PC-9 (cell line): ENCODE results near the gene DCAF8L1.

Source experiments
- EZH2 ChIP-seq: fragments of 200-600 bp; sonication (generic); IDR thresholded peaks from 2 replicates; pipeline ENCODE4 v1.8.0; 2017; ENCODE audit warnings: antibody characterized with exemption, low read depth
- TF ChIP-seq, protein P1 (sequence below): fragments of 200-600 bp; sonication (generic); conservative IDR thresholded peaks from 2 replicates; pipeline ENCODE4 v1.6.1; 2017; ENCODE audit warnings: mixed run types, antibody characterized with exemption, mild to moderate bottlenecking, moderate library complexity

DNA sequence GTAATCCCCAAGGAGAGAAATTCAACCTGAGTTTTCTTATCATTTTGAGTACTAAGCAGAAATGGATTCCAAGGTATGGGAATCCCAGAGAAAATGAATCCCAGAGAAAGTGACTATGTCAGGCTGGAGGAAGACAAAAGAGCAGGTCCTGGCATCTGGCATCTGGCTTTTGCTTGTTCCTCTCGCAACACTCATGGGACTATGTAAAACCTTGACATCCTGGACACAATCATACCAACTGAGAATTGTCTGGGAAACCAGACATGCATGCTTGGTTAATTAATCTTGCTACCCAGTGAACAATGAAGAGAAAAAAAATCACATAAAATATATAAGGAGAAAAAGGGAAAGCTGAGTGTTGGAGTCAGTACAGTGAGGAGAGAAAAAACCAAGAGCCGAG is 12.9 kb downstream of the DCAF8L1 start:
- TF ChIP-seq, protein P1, sequence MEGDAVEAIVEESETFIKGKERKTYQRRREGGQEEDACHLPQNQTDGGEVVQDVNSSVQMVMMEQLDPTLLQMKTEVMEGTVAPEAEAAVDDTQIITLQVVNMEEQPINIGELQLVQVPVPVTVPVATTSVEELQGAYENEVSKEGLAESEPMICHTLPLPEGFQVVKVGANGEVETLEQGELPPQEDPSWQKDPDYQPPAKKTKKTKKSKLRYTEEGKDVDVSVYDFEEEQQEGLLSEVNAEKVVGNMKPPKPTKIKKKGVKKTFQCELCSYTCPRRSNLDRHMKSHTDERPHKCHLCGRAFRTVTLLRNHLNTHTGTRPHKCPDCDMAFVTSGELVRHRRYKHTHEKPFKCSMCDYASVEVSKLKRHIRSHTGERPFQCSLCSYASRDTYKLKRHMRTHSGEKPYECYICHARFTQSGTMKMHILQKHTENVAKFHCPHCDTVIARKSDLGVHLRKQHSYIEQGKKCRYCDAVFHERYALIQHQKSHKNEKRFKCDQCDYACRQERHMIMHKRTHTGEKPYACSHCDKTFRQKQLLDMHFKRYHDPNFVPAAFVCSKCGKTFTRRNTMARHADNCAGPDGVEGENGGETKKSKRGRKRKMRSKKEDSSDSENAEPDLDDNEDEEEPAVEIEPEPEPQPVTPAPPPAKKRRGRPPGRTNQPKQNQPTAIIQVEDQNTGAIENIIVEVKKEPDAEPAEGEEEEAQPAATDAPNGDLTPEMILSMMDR: no peak
- TF ChIP-seq EZH2: no peak
